Kidney epithelial cell (primary cell): Measurements from ENCODE around the gene TBC1D22A. TPM values are rescaled to one million over a fixed set of nuclear protein-coding genes. Genes with fewer than 3 reads are reported as not detected.

Experiments used
- DNase-seq: peaks from one replicate; pipeline ENCODE4 v3.0.0-alpha.2; 2010; ENCODE audit warnings: low read depth
- H3K27me3 ChIP-seq: 2 replicates; pipeline ENCODE4 v1.6.0; 2011; ENCODE audit warnings: low read length; ENCODE audit not compliant: control insufficient read depth, insufficient read depth
- H3K36me3 ChIP-seq: 2 replicates; pipeline ENCODE4 v1.5.1; 2011; ENCODE audit warnings: low read length; ENCODE audit not compliant: control insufficient read depth, insufficient read depth
- H3K4me3 ChIP-seq: 2 replicates; pipeline ENCODE4 v1.5.1; 2011; ENCODE audit warnings: low read depth, mild to moderate bottlenecking, control low read depth, low read length
- total RNA-seq: library from RNA; depleted of rRNA; stranded (reverse); fragments of >200 nt; gene quantifications from 2 replicates; pipeline ENCODE4 v1.2.3, GENCODE V29; 2015
- TF ChIP-seq, protein P1 (sequence below): IDR thresholded peaks from 2 replicates; pipeline ENCODE4 v1.5.1; 2011; ENCODE audit warnings: mild to moderate bottlenecking, moderate library complexity, low read length, control low read depth, inconsistent platforms; ENCODE audit not compliant: insufficient read depth, poor library complexity, severe bottlenecking

The TBC1D22A gene
- total RNA-seq, 1 donor from 2014 or later, result 25.7 TPM

DNA sequence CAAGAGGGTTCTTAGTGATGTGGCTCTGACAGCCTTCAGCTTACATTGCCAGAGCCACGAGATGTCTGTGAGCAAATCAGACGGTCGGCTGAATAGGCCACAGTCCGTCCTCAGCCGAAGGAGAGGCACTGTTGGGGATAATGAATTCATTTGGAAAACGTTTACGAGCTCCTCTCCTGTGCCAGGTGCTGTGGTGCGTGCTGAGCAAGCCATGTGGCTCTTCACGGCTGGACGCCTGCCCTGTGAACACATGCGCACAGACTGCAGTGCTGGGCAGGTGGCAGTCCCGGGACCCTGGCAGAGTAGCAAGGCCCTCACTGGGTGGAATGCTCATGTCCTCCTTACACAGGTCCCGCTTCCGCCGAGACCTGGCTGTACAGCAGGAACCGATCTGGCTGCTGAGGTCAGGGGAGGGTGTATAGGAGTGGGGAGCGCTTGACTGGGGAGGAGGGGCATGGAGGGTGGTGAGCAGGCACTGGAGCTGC lies 6.8 kb downstream of the TBC1D22A start:
- no peaks in the 10 kb centered on the region for H3K27me3 ChIP-seq
- TF ChIP-seq, protein P1, sequence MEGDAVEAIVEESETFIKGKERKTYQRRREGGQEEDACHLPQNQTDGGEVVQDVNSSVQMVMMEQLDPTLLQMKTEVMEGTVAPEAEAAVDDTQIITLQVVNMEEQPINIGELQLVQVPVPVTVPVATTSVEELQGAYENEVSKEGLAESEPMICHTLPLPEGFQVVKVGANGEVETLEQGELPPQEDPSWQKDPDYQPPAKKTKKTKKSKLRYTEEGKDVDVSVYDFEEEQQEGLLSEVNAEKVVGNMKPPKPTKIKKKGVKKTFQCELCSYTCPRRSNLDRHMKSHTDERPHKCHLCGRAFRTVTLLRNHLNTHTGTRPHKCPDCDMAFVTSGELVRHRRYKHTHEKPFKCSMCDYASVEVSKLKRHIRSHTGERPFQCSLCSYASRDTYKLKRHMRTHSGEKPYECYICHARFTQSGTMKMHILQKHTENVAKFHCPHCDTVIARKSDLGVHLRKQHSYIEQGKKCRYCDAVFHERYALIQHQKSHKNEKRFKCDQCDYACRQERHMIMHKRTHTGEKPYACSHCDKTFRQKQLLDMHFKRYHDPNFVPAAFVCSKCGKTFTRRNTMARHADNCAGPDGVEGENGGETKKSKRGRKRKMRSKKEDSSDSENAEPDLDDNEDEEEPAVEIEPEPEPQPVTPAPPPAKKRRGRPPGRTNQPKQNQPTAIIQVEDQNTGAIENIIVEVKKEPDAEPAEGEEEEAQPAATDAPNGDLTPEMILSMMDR, result no peak
- no peaks in the 10 kb centered on the region for H3K36me3 ChIP-seq
- no peak overlapping the region for H3K4me3 ChIP-seq
- DNase-seq, result no peak

DNA sequence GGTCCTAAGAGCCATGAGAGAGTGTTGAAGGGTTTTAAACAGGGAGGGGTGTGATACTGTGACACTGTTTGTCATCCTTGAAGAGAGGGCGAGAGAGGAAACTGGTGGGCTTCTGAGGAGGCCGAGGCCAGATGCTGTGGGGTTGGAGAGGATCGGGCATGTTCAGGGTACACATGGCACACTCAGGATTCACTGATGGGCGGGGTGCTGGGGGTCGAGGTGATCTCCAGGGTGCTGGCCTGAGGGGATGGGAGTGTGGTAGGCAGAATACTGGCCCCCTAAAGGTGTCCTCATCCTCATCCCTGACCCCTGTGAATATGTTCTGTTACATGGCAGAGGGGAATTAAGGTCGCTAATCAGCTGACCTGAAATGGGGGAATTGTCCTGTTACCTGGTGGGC lies 7.3 kb downstream of the TBC1D22A start:
- no peak for DNase-seq
- Histone ChIP-seq H3K27me3 (no peaks in the 10 kb centered on the region), H3K36me3 (no peaks in the 10 kb centered on the region), H3K4me3 (no peak overlapping the region)
- TF ChIP-seq, protein P1, result no peak

DNA sequence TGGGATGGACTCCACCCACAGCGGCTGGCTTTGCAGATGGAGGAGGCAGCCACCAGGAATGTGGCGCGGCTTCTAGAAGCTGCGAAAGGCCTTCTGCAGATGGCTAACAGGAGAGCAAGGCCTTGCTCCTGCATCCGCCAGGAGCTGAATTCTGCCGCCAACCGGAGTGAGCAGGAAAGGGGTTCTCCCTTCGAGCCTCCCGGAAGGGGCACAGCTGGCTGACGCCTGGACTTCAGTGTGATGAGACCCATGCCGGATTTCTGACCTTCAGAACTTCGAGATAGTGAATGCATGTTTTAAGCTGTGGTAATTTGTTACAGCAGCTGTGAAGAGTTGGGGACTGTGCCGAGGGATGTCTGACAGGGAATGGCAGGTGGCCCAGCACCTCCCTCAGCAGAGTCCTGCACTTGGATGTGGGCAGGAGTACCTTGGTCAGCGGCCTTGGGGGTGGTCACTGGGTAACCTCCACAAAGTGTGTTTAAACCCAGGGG lies 7.7 kb downstream of the TBC1D22A start:
- no peak for DNase-seq
- Histone ChIP-seq H3K4me3 (no peak overlapping the region), H3K27me3 (no peaks in the 10 kb centered on the region), H3K36me3 (no peaks in the 10 kb centered on the region)
- TF ChIP-seq, protein P1, result no peak

DNA sequence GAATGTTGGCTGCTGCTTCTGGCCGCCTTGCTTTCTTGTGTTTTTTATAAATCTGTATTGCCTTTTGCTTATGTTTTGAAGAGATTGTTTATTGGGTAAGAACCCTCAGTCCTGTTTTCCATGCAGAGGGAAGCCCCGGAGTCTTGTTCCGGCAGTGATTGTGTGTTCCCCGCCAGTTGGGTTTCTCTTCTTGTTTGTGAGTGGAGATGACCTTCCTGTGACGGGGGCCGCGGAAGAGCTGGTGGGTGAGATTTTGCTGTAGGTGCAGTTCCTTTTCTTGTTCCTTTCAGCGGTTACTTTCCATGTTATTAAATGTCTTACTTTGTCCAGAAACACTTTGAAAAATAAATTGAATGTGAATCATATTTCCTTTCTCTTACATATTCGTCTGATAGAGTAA lies 8.3 kb downstream of the TBC1D22A start:
- Histone ChIP-seq H3K36me3 (no peaks in the 10 kb centered on the region), H3K4me3 (no peak overlapping the region), H3K27me3 (no peaks in the 10 kb centered on the region)
- no peak for DNase-seq
- TF ChIP-seq, protein P1, result no peak

DNA sequence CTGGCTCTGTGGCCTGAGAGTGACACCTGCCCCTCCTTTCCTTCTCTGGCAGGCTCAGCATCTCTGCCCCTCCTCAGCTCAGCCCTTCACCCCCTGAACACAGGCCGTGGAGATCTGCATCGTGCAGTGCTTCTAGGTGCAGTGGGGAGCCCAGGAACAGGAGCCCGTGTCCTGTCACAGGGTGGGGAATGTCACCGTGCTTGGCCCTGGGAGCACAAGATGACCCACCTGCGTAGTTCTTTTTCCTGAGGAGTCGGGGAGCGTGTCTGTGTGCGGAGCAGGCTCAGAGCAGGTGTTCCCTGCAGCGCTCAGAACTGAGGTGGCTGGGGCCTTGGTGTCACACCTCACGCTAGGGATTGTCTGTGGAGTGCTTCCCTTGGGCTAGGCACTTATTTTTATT lies 10.6 kb downstream of the TBC1D22A start:
- TF ChIP-seq, protein P1, result no peak
- no peak for DNase-seq
- Histone ChIP-seq H3K27me3 (no peaks in the 10 kb centered on the region), H3K36me3 (no peaks in the 10 kb centered on the region), H3K4me3 (no peak overlapping the region)
